GM23338 (cell line): ENCODE results near the gene IL1R1.

Experiments used
- CTCF ChIP-seq, 2 experiments: fragments of 200-600 bp in 1 of 2; sonication (generic) in 1 of 2; conservative IDR thresholded peaks; 2 replicates each; pipeline versions ENCODE4 v1.5.1 to v1.6.1; 2016 to 2017; ENCODE audit warnings: antibody characterized with exemption in 2 of 2, low read depth in 2 of 2, mild to moderate bottlenecking in 2 of 2, moderate library complexity in 1 of 2
- EZH2 ChIP-seq: fragments of 200-600 bp; sonication (generic); IDR thresholded peaks from one replicate; pipeline ENCODE4 v1.8.0; 2017; ENCODE audit warnings: antibody characterized with exemption, mild to moderate bottlenecking, low read depth; ENCODE audit not compliant: unreplicated experiment
- EZH2phosphoT487 ChIP-seq: fragments of 200-600 bp; sonication (generic); IDR thresholded peaks from one replicate; pipeline ENCODE4 v1.8.1; 2018; ENCODE audit warnings: antibody characterized with exemption; ENCODE audit not compliant: unreplicated experiment
- POLR2AphosphoS5 ChIP-seq: IDR thresholded peaks from 2 replicates; pipeline ENCODE4 v1.6.1; 2016; ENCODE audit warnings: antibody characterized with exemption, low read depth
- ZNF114 ChIP-seq: fragments of 250-450 bp; sonication (Bioruptor Pico); IDR thresholded peaks from 2 replicates; pipeline ENCODE4 v1.5.0; 2020; ENCODE audit warnings: mild to moderate bottlenecking, moderate library complexity

GRCh38 chr2:102116630-102117471 is 25.7 kb upstream of the IL1R1 start:
- TF ChIP-seq CTCF (conservative IDR thresholded peaks at IDR 0.05; ENCODE audit: low read depth in 2 of 2) (no peak), POLR2AphosphoS5 (no peak), ZNF114 (CRISPR knock-in tag) (no peak), EZH2 (no peak), EZH2phosphoT487 (no peak)
